DMS79 (cell line): ENCODE measurements around the gene CDX1.

Source experiments
- DNase-seq: peaks from one replicate; lab custom pipeline; 2025; lab: John Stamatoyannopoulos, UW

The CDX1 gene

DNA sequence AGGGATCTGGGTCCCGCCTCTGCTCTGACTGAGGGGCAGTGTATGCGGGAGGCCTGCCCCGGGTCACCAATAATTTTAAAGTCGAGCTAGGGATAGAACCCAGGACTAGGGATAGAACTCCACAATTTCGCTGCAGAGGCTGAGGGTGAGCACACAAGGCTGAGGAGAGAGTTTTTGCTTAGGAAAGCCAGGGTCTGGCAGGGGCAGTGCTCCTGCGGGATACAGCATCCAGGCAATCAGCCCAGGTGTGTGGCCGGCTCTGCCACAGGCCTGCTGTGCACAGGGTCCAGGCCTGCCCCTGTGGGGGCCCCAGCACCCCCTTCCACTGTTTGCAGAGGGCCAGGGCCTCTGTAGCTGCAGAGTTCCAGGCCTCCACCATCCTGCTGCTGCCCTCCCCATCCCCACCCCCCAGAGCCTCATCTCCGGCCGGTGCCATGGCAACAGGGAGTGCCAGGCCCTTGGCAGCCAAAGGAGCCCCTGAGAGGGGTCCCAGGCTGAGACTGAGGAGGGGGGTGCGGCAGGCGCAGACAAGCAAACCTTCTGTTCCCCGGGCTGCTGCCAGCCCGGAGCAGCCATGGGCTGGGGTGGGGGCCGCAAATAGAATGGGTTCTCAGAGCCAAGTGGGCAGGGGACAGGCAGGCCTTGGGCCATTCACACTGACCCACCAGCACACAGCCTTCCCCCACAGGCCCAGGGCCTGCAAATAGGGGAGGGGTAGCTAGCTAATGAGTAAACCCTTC is 19.5 kb upstream of the CDX1 start:
- DNase-seq: no peak

- no peak for DNase-seq
These were observed 18.9 kb upstream of the CDX1 start for GRCh38 chr5:150147670-150148069.

DNA sequence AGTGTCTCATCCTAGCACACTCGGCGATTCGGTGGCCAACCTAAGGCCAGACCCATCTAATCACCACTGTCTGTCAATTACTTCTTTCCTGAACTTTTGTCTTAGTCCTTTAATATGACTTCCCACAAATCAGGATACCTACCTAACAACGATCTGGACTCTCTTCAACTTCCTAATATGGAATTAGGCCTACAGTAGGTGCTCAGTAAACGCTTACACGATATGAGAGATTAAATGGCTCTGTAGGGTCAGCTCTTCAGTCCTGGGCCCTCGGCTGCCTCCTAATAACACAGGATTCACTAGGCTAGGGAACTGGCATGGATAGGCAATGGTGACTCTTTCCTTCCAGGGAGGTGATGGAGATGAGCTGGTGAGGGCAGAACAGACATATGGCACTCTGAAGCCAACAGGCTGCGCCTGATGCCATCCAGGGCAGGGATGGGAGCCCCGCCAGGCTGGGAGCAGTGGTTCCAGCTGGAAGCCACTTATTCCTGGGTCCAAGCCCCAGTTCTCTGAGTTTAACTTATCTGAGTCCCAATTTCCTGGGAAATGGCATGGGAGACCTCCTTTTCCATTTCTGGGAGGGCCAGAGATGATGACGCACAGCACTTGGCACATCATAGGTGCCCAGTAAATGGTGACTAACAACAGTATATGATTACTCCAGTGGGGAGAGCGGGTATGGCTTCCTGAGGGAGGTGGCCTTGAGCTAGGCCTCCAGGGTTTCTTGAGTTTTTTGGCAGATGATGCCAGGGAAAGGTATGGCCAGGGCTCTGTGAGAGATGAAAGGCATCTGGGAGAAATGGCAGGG is 18.3 kb upstream of the CDX1 start:
- DNase-seq: no peak

GRCh38 chr5:150149618-150150017 is 17.0 kb upstream of the CDX1 start:
- DNase-seq: no peak

GRCh38 chr5:150152636-150153462 is 13.7 kb upstream of the CDX1 start:
- DNase-seq: no peak

- no peak for DNase-seq
These were observed 13.1 kb upstream of the CDX1 start for GRCh38 chr5:150153483-150153882.

DNA sequence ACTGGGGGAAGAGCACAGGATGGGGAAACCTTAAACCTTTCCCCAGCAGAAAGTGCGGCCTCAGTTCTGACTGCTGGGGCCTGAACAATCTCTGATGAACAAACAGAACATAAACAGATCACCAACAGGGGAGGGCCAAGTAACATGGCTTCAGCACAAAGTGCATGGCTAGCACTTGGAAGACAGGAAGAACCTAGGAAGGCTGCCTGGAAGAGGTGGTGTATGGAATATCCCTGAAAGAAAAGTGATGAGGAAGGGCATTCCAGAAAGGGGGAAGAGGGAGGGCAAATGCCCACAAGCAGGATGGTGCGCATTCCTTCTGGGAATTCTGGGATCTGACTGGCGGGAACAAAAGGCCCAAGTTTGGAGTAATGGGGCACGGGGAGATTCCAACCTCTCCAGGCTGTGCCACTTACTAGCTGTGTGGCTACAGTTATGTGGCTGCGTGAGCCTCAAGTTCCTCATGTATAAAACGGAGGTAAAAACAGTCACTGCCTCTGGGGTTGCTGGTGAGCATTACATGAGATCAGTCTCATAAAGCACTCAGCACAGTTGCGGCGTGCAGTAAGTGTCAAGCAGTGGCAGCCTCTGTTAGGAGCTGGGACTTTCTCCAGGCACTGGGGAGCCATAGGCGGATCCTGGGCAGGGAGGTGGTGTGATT is 12.5 kb upstream of the CDX1 start:
- no peak for DNase-seq

- DNase-seq: no peak
These were observed 11.9 kb upstream of the CDX1 start for GRCh38 chr5:150154618-150155128.

DNA sequence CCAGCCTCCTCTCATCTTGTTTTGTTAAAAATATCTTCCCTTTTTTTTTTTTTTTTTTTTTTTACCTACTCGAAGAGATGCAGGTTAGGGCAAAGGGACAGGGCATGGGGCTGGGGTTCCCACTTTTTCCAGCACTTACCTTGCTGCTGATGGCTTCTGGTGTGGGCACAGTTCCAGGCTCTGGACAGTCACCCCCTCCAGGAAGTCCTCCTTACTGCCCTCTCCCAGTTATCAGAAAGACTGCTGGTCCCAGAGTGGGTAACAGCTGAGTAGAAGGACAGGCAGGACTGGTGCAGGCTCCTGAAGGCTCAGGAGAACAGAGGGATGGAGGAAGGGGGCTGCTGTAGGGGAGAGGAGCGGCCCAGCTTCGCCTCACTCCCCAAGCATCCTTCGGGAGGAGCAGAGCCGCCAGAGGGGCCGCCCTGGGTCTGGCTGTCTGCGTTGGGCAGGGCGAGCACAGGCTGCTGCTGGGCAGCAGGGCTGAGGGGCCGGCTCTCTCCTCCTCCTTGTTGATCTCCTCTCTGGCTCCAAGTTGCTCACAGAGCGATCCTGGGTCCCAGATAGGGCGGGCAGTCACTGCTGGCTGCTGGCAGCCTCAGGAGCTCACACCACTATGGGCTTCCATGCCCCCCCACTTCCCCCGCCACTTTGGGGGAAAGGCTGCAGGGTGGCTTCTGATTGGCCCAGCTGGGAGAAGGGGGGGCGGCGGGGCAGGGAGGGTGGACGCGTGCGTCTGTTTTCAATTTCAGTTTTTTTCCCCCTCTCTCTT is 11.1 kb upstream of the CDX1 start, which contains the start of gene PDGFRB:
Gene PDGFRB, minus strand, starts transcription at position 588 of the 769 bp plus-strand sequence. CDS start 18,798 bp downstream, outside the sequence.
- DNase-seq: no peak

- no peak for DNase-seq
These were observed 10.6 kb upstream of the CDX1 start for GRCh38 chr5:150156027-150156368.

- no peak for DNase-seq
These were observed 10.0 kb upstream of the CDX1 start for GRCh38 chr5:150156540-150156939.

- DNase-seq: no peak
These were observed 9.4 kb upstream of the CDX1 start for GRCh38 chr5:150157168-150157567.

GRCh38 chr5:150158170-150158949 is 8.2 kb upstream of the CDX1 start:
- DNase-seq: no peak

GRCh38 chr5:150159031-150159430 is 7.5 kb upstream of the CDX1 start:
- no peak for DNase-seq

GRCh38 chr5:150159741-150160179 is 6.8 kb upstream of the CDX1 start:
- DNase-seq: no peak

GRCh38 chr5:150160448-150161081 is 6.0 kb upstream of the CDX1 start:
- DNase-seq: no peak

- DNase-seq: no peak
These were observed 5.1 kb upstream of the CDX1 start for GRCh38 chr5:150161242-150162141.

DNA sequence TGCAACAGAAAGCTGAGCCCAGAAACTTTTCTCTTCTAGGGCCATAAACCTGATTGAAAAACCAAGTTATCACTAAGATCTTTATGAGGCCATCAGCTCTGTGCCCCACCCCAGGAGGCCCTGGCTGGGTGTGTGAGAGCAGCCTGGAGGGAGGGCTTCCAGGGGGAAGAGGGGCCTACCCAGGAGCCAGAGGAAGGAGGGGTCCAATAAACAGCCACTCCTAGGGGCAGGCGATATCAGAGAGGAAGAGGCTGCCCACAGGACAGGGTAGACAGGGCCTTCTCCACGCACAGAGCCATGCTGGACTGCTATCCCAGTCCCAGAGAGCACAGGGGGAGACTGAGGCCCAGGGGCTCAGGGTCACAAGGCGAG is 4.5 kb upstream of the CDX1 start:
- DNase-seq: no peak

DNA sequence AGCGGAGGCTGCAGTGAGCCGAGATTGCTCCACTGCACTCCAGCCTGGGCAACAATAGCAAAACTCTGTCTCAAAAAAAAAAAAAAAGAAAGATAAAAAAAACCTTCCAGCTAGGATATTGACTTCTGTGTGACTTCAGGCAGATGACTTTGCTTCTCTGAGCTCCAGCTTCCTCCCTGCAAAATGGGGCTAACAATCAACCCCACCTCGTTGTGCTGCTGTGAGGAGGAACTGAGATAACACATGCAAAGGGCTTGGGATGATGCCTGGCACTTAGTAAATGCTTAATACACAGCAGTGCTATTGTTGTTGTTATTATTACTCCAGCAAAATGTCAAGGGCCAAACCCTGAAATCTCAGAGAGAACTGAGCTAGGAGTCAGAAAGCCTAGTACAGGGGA is 3.5 kb upstream of the CDX1 start:
- DNase-seq: no peak
